Vagina (tissue), 2 donors: Measurements from ENCODE around the gene CNBP. TPM values are rescaled to one million over a fixed set of nuclear protein-coding genes. Genes with fewer than 3 reads are reported as not detected.
A peak's percentile ranks its signal among the peaks of the same experiment; 100 is the strongest.
"Not testable (repeated sequence)": the region's sequence is repeated elsewhere in the genome, so short reads cannot be mapped to it uniquely, and the experiment has no call there.

Experiments
- DNase-seq, 2 donors: peaks; one replicate each; pipeline ENCODE4 v3.0.0-alpha.2; 2017; ENCODE audit errors: extremely low spot score in 2 of 2
- H3K27ac ChIP-seq: fragments of 200-600 bp; sonication (generic); one replicate; pipeline ENCODE4 v1.5.1; 2019
- H3K27me3 ChIP-seq: fragments of 200-600 bp; sonication (generic); one replicate; pipeline ENCODE4 v1.5.1; 2019
- H3K36me3 ChIP-seq, 2 donors: fragments of 200-600 bp; sonication (generic); one replicate each; pipeline ENCODE4 v1.5.1; 2017 to 2019
- H3K4me1 ChIP-seq: fragments of 200-600 bp; sonication (generic); one replicate; pipeline ENCODE4 v1.5.1; 2019
- H3K4me3 ChIP-seq, 2 donors: fragments of 200-600 bp; sonication (generic); 1 replicate in 1 of 2; 2 replicates in 1 of 2; pipeline ENCODE4 v1.5.1; 2016 to 2019
- H3K9me3 ChIP-seq: fragments of 200-600 bp; sonication (generic); one replicate; pipeline ENCODE4 v1.5.1; 2019
- CTCF ChIP-seq, 3 experiments: fragments of 450-650 bp in 2 of 3; fragments of 200-600 bp in 1 of 3; sonication (generic) in 1 of 3; IDR thresholded peaks; one replicate each; pipeline ENCODE4 v1.5.1; 2017 to 2019; ENCODE audit warnings: antibody characterized with exemption in 3 of 3, mild to moderate bottlenecking in 2 of 3, moderate library complexity in 2 of 3
- POLR2A ChIP-seq, 2 donors: fragments of 450-650 bp; IDR thresholded peaks; one replicate each; pipeline ENCODE4 v1.6.1; 2017; ENCODE audit warnings: antibody characterized with exemption in 2 of 2, mild to moderate bottlenecking in 2 of 2, moderate library complexity in 2 of 2
- POLR2AphosphoS5 ChIP-seq, 2 donors: sonication (generic); formaldehyde crosslinking; IDR thresholded peaks; one replicate each; pipeline ENCODE4 v1.9.0; 2017; ENCODE audit warnings: antibody characterized with exemption in 2 of 2, mild to moderate bottlenecking in 2 of 2, low read depth in 1 of 2; ENCODE audit not compliant: insufficient read depth in 1 of 2
- intact Hi-C: fragments of 100-400 bp; cut with DNase I; formaldehyde crosslinking; loops from one replicate; pipeline ENCODE4 v1.15.1; 2023
- total RNA-seq: library from RNA; depleted of rRNA; stranded (reverse); fragments of >200 nt; gene quantifications from one replicate; pipeline ENCODE4 v1.2.3, GENCODE V29; 2016

The CNBP gene
- total RNA-seq, 1 donor from 2014 or later: 405 TPM

- DNase-seq: no peak
- peak overlapping the region; percentile 98 for H3K27ac ChIP-seq
- H3K4me3 ChIP-seq: peak overlapping the region; percentile 34 to 98
- H3K9me3 ChIP-seq: no peaks in the 10 kb centered on the region
- H3K4me1 ChIP-seq: peaks cover 79% of the 10 kb centered on the region
- peaks cover 0 to 7% of the 10 kb centered on the region in 2 donors for H3K36me3 ChIP-seq
- no peaks in the 10 kb centered on the region for H3K27me3 ChIP-seq
- TF ChIP-seq POLR2AphosphoS5 (IDR thresholded peaks at IDR 0.05; ENCODE audit: insufficient read depth in 1 of 2, low read depth in 1 of 2) (no peak), CTCF (IDR thresholded peaks at IDR 0.05) (no peak), POLR2A (IDR thresholded peaks at IDR 0.05) (no peak)
- intact Hi-C loops: loop anchor here (5.0 kb wide), 1 partner anchor 67 kb away; the partner anchor contains the start of gene COPG1
Observed at GRCh38 chr3:129180461-129180860, 3.2 kb downstream of the CNBP start.

GRCh38 chr3:129176051-129176450 lies 7.6 kb downstream of the CNBP start:
- TF ChIP-seq CTCF (IDR thresholded peaks at IDR 0.05): no peak
- no peak for TF ChIP-seq POLR2A (IDR thresholded peaks at IDR 0.05)
- no peak for TF ChIP-seq POLR2AphosphoS5 (IDR thresholded peaks at IDR 0.05; ENCODE audit: insufficient read depth in 1 of 2, low read depth in 1 of 2)
- no peak overlapping the region for H3K27ac ChIP-seq
- no peaks in the 10 kb centered on the region for H3K27me3 ChIP-seq
- peaks cover 0 to 14% of the 10 kb centered on the region in 2 donors for H3K36me3 ChIP-seq
- H3K4me1 ChIP-seq: peaks cover 93% of the 10 kb centered on the region
- H3K4me3 ChIP-seq: no peak overlapping the region
- H3K9me3 ChIP-seq: no peaks in the 10 kb centered on the region
- no peak for DNase-seq
- intact Hi-C loops: loop anchor here (10.0 kb wide), 1 partner anchor 139 kb away; a partner anchor contains a TSS

- no peaks in the 10 kb centered on the region for H3K27me3 ChIP-seq
- no peak for DNase-seq
- H3K27ac ChIP-seq: no peak overlapping the region
- no peaks in the 10 kb centered on the region for H3K9me3 ChIP-seq
- H3K4me1 ChIP-seq: peaks cover 70% of the 10 kb centered on the region
- no peak for TF ChIP-seq POLR2AphosphoS5 (IDR thresholded peaks at IDR 0.05; ENCODE audit: insufficient read depth in 1 of 2, low read depth in 1 of 2)
- no peak for TF ChIP-seq CTCF (IDR thresholded peaks at IDR 0.05)
- TF ChIP-seq POLR2A (IDR thresholded peaks at IDR 0.05): no peak
- peaks cover 0 to 35% of the 10 kb centered on the region in 2 donors for H3K36me3 ChIP-seq
- intact Hi-C loops: loop anchor here (10.0 kb wide), 1 partner anchor 141 kb away; a partner anchor contains a TSS
- H3K4me3 ChIP-seq: no peak overlapping the region
Observed at GRCh38 chr3:129173725-129174124, 10.0 kb downstream of the CNBP start.

GRCh38 chr3:129173206-129173605 lies 10.5 kb downstream of the CNBP start:
- H3K4me1 ChIP-seq: peaks cover 65% of the 10 kb centered on the region
- DNase-seq: no peak
- intact Hi-C loops: loop anchor here (10.0 kb wide), 1 partner anchor 142 kb away; a partner anchor contains a TSS
- TF ChIP-seq POLR2AphosphoS5 (IDR thresholded peaks at IDR 0.05; ENCODE audit: insufficient read depth in 1 of 2, low read depth in 1 of 2) (no peak), POLR2A (IDR thresholded peaks at IDR 0.05) (no peak), CTCF (IDR thresholded peaks at IDR 0.05) (no peak)
- H3K27me3 ChIP-seq: no peaks in the 10 kb centered on the region
- no peak overlapping the region for H3K4me3 ChIP-seq
- no peaks in the 10 kb centered on the region for H3K9me3 ChIP-seq
- H3K36me3 ChIP-seq: peaks cover 0 to 35% of the 10 kb centered on the region in 2 donors
- H3K27ac ChIP-seq: no peak overlapping the region

- no peak overlapping the region for H3K4me3 ChIP-seq
- H3K27ac ChIP-seq: no peak overlapping the region
- intact Hi-C loops: no loop called here
- no peaks in the 10 kb centered on the region for H3K9me3 ChIP-seq
- H3K27me3 ChIP-seq: no peaks in the 10 kb centered on the region
- peaks cover 10% of the 10 kb centered on the region for H3K4me1 ChIP-seq
- peaks cover 0 to 64% of the 10 kb centered on the region in 2 donors for H3K36me3 ChIP-seq
- no peak for DNase-seq
- TF ChIP-seq CTCF (IDR thresholded peaks at IDR 0.05): no peak
- no peak for TF ChIP-seq POLR2A (IDR thresholded peaks at IDR 0.05)
- TF ChIP-seq POLR2AphosphoS5 (IDR thresholded peaks at IDR 0.05; ENCODE audit: insufficient read depth in 1 of 2, low read depth in 1 of 2): no peak
Observed at GRCh38 chr3:129166579-129167332, 16.9 kb downstream of the CNBP start.

GRCh38 chr3:129165594-129165993 lies 18.1 kb downstream of the CNBP start:
- DNase-seq, H3K27me3 ChIP-seq, H3K4me3 ChIP-seq, H3K9me3 ChIP-seq, intact Hi-C loops, H3K27ac ChIP-seq: not testable (repeated sequence)
- peaks cover 0 to 53% of the 10 kb centered on the region in 2 donors for H3K36me3 ChIP-seq
- peaks cover 11% of the 10 kb centered on the region for H3K4me1 ChIP-seq
